ENCODE results near the gene ZNF701.
"Not testable (repeated sequence)": the region's sequence is repeated elsewhere in the genome, so short reads cannot be mapped to it uniquely, and the experiment has no call there.

- not testable (repeated sequence) for TF ChIP-seq CTCF, POLR2A (IDR thresholded peaks at IDR 0.05)
Measured at GRCh38 chr19:52569638-52569999, 468 bp upstream of the ZNF701 start.

Data from adrenal gland (tissue), 5 donors.